HG03342 (cell line): ENCODE data around the gene LINC01488.

Experiments used
- ATAC-seq: cut with Tn5 transposase; IDR thresholded peaks from one replicate; pipeline ENCODE4 v1.9.1; 2021; ENCODE audit warnings: mild to moderate bottlenecking, moderate library complexity; ENCODE audit not compliant: unreplicated experiment

The LINC01488 gene

GRCh38 chr11:69462106-69462951, 19.1 kb upstream of the LINC01488 start:
- ATAC-seq: no peak

GRCh38 chr11:69463181-69463994, 18.1 kb upstream of the LINC01488 start:
- ATAC-seq: no peak

GRCh38 chr11:69463995-69464960, 17.2 kb upstream of the LINC01488 start:
- ATAC-seq: no peak

GRCh38 chr11:69465236-69466000, 16.0 kb upstream of the LINC01488 start:
- no peak for ATAC-seq

- ATAC-seq: no peak
Measured at GRCh38 chr11:69466039-69466438, 15.4 kb upstream of the LINC01488 start.

GRCh38 chr11:69467196-69467595, 14.3 kb upstream of the LINC01488 start:
- no peak for ATAC-seq

- ATAC-seq: no peak
Measured at GRCh38 chr11:69467646-69468045, 13.8 kb upstream of the LINC01488 start.

GRCh38 chr11:69468221-69468620, 13.2 kb upstream of the LINC01488 start:
- ATAC-seq: no peak

GRCh38 chr11:69468911-69469885, 12.3 kb upstream of the LINC01488 start:
- no peak for ATAC-seq

GRCh38 chr11:69470301-69470700, 11.2 kb upstream of the LINC01488 start:
- ATAC-seq: no peak

GRCh38 chr11:69470793-69471728, 10.4 kb upstream of the LINC01488 start:
- ATAC-seq: no peak

- no peak for ATAC-seq
Measured at GRCh38 chr11:69471729-69472540, 9.5 kb upstream of the LINC01488 start.

GRCh38 chr11:69472541-69473275, 8.8 kb upstream of the LINC01488 start:
- ATAC-seq: no peak

GRCh38 chr11:69473276-69473845, 8.1 kb upstream of the LINC01488 start:
- no peak for ATAC-seq

- no peak for ATAC-seq
Measured at GRCh38 chr11:69474736-69475135, 6.7 kb upstream of the LINC01488 start.
